ENCODE data around the gene ZNF565.

- TF ChIP-seq NFIC (IDR thresholded peaks at IDR 0.05; ENCODE audit: borderline replicate concordance) (no peak), RAD21 (IDR thresholded peaks at IDR 0.05; ENCODE audit: low read length) (no peak), EP300 (IDR thresholded peaks at IDR 0.05; ENCODE audit: borderline replicate concordance in 1 of 2, low read depth in 1 of 2, low read length in 1 of 2) (no peak), TEAD4 (IDR thresholded peaks at IDR 0.05; ENCODE audit: borderline replicate concordance, insufficient read depth) (no peak), SIN3A (IDR thresholded peaks at IDR 0.05; ENCODE audit: borderline replicate concordance, low read depth, low read length) (no peak), REST (IDR thresholded peaks at IDR 0.05; ENCODE audit: low read depth, low read length) (no peak), RFX5 (IDR thresholded peaks at IDR 0.05; ENCODE audit: low read length) (no peak), ELF1 (IDR thresholded peaks at IDR 0.05) (no peak), EZH2phosphoT487 (IDR thresholded peaks at IDR 0.05; ENCODE audit: borderline replicate concordance, low read depth) (no peak), POLR2AphosphoS5 (IDR thresholded peaks at IDR 0.05; ENCODE audit: low read depth, low read length) (no peak), MAX (IDR thresholded peaks at IDR 0.05; ENCODE audit: low read depth) (no peak), CHD2 (IDR thresholded peaks at IDR 0.05; ENCODE audit: low read length, partially characterized antibody) (no peak), TAF1 (IDR thresholded peaks at IDR 0.05; ENCODE audit: borderline replicate concordance, low read depth, low read length) (no peak)
- TF ChIP-seq, protein P1, sequence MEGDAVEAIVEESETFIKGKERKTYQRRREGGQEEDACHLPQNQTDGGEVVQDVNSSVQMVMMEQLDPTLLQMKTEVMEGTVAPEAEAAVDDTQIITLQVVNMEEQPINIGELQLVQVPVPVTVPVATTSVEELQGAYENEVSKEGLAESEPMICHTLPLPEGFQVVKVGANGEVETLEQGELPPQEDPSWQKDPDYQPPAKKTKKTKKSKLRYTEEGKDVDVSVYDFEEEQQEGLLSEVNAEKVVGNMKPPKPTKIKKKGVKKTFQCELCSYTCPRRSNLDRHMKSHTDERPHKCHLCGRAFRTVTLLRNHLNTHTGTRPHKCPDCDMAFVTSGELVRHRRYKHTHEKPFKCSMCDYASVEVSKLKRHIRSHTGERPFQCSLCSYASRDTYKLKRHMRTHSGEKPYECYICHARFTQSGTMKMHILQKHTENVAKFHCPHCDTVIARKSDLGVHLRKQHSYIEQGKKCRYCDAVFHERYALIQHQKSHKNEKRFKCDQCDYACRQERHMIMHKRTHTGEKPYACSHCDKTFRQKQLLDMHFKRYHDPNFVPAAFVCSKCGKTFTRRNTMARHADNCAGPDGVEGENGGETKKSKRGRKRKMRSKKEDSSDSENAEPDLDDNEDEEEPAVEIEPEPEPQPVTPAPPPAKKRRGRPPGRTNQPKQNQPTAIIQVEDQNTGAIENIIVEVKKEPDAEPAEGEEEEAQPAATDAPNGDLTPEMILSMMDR (IDR thresholded peaks at IDR 0.05), result no peak
Measured at GRCh38 chr19:36149673-36150406, 64.6 kb downstream of the ZNF565 start.
